ENCODE measurements around the gene PTPRT. TPM values are rescaled to one million over a fixed set of nuclear protein-coding genes. Genes with fewer than 3 reads are reported as not detected.

Gene PTPRT
- total and polyA plus RNA-seq, 2 experiments from 2014 or later = not detected

- TF ChIP-seq ZNF462 (CRISPR knock-in tag; IDR thresholded peaks at IDR 0.05) (no peak), EZH2 (IDR thresholded peaks at IDR 0.05; ENCODE audit: low read depth, unreplicated experiment) (no peak), EZH2phosphoT487 (IDR thresholded peaks at IDR 0.05; ENCODE audit: unreplicated experiment) (no peak), CTCF (conservative IDR thresholded peaks at IDR 0.05; ENCODE audit: low read depth in 2 of 2) (no peak), STAT1 (IDR thresholded peaks at IDR 0.05; ENCODE audit: unreplicated experiment) (no peak), ZNF114 (CRISPR knock-in tag; IDR thresholded peaks at IDR 0.05) (no peak), POLR2AphosphoS5 (IDR thresholded peaks at IDR 0.05; ENCODE audit: low read depth) (no peak), JUNB (IDR thresholded peaks at IDR 0.05; ENCODE audit: unreplicated experiment) (no peak), ETS1 (IDR thresholded peaks at IDR 0.05) (no peak), ZNF331 (CRISPR knock-in tag; IDR thresholded peaks at IDR 0.05; ENCODE audit: low read depth) (no peak), CREB1 (CRISPR knock-in tag; IDR thresholded peaks at IDR 0.05; ENCODE audit: low read depth) (no peak)
These were observed 553.9 kb downstream of the PTPRT start (continued) for GRCh38 chr20:42635699-42636411.
